GM12878 (cell line): Measurements from ENCODE around the gene WDFY3. TPM values are rescaled to one million over a fixed set of nuclear protein-coding genes. Genes with fewer than 3 reads are reported as not detected.

ENCODE experiments used
- ATAC-seq: fragments of 200-7000 bp; cut with Tn5 transposase; 3 replicates; pipeline ENCODE4 v1.9.1; 2020; ENCODE audit warnings: mild to moderate bottlenecking, moderate library complexity
- BruUV-seq: library from RNA; stranded (reverse); fragments of 400-500 nt; replicated peaks from 2 replicates; lab custom pipeline; 2021; lab: Mats Ljungman, UMichigan
- CTCF ChIA-PET: fragments of 300-600 bp; sonication (Branson Sonifier 250); formaldehyde crosslinking; extraction: SDS; loops from one replicate; lab custom pipeline; 2021; ENCODE audit warnings: inconsistent platforms; lab: Yijun Ruan, JAX
- POLR2A ChIA-PET: fragments of 350-600 bp; formaldehyde crosslinking; extraction: SDS; loops from one replicate; lab custom pipeline; 2021; ENCODE audit warnings: inconsistent platforms; lab: Charles Lee
- RAD21 ChIA-PET: fragments of 300-600 bp; sonication (Branson Sonifier 250); formaldehyde crosslinking; loops from one replicate; lab custom pipeline; 2023; ENCODE audit warnings: antibody characterized with exemption; ENCODE audit not compliant: unreplicated experiment; lab: Charles Lee
- SMC1A ChIA-PET: fragments of 300-600 bp; sonication (Branson Sonifier 250); formaldehyde crosslinking; loops from one replicate; lab custom pipeline; 2023; ENCODE audit not compliant: unreplicated experiment, uncharacterized antibody; lab: Charles Lee
- DNase-seq: peaks from one replicate; pipeline ENCODE4 v3.0.0-alpha.2; 2011; ENCODE audit warnings: low read depth, low spot score
- FAIRE-seq: peaks from 3 replicates; lab custom pipeline; 2011; peaks lifted over from hg19 to GRCh38; lab: Jason Lieb, UNC
- H2AFZ ChIP-seq: 2 replicates; pipeline ENCODE4 v1.6.0; 2011; ENCODE audit warnings: low read depth, low read length, control low read depth; ENCODE audit not compliant: control insufficient read depth
- H3K27ac ChIP-seq: 2 replicates; pipeline ENCODE4 v1.5.1; 2011; ENCODE audit warnings: control low read depth; ENCODE audit not compliant: control insufficient read depth, insufficient read depth
- H3K27me3 ChIP-seq, 2 experiments: replicated peaks in 1 of 2; 2 replicates each; pipeline versions ENCODE4 v1.6.0 to v1.6.1; 2011; ENCODE audit warnings: low read length in 1 of 2; ENCODE audit not compliant: control insufficient read depth in 2 of 2, insufficient read depth in 2 of 2
- H3K36me3 ChIP-seq, 2 experiments: 2 replicates each; pipeline ENCODE4 v1.5.1; 2011; ENCODE audit warnings: low read length in 1 of 2; ENCODE audit not compliant: control insufficient read depth in 2 of 2, insufficient read depth in 2 of 2
- H3K4me1 ChIP-seq: 2 replicates; pipeline ENCODE4 v1.6.1; 2011; ENCODE audit warnings: mild to moderate bottlenecking, low read length, moderate library complexity, mixed read lengths; ENCODE audit not compliant: control insufficient read depth, insufficient read depth
- H3K4me2 ChIP-seq: 2 replicates; pipeline ENCODE4 v1.6.0; 2011; ENCODE audit warnings: control low read depth; ENCODE audit not compliant: control insufficient read depth, insufficient read depth
- H3K4me3 ChIP-seq: fragments of 200-600 bp; sonication (generic); 2 replicates; pipeline ENCODE4 v1.5.1; 2016
- H3K79me2 ChIP-seq: 2 replicates; pipeline ENCODE4 v1.6.0; 2011; ENCODE audit warnings: low read length; ENCODE audit not compliant: control insufficient read depth, insufficient read depth
- H3K9ac ChIP-seq: 2 replicates; pipeline ENCODE4 v1.8.0; 2011; ENCODE audit warnings: low read length, control low read depth, mixed read lengths; ENCODE audit not compliant: control insufficient read depth, insufficient read depth
- H3K9me3 ChIP-seq: replicated peaks from 3 replicates; pipeline ENCODE4 v1.5.1; 2011; ENCODE audit warnings: mild to moderate bottlenecking, low read length; ENCODE audit not compliant: control insufficient read depth, insufficient read depth
- H4K20me1 ChIP-seq: 2 replicates; pipeline ENCODE4 v1.6.0; 2011; ENCODE audit not compliant: control insufficient read depth, insufficient read depth
- IRF3 ChIP-seq: fragments of 450-650 bp; IDR thresholded peaks from 2 replicates; pipeline ENCODE4 v1.6.1; 2014; ENCODE audit warnings: mild to moderate bottlenecking
- RELA ChIP-seq: fragments of 450-650 bp; IDR thresholded peaks from 2 replicates; pipeline ENCODE4 v1.8.0; 2014; ENCODE audit warnings: borderline replicate concordance; ENCODE audit not compliant: partially characterized antibody
- ZNF207 ChIP-seq: fragments of 450-650 bp; IDR thresholded peaks from 2 replicates; pipeline ENCODE4 v1.6.1; 2014; ENCODE audit warnings: antibody characterized with exemption, mild to moderate bottlenecking, borderline replicate concordance
- WGBS: methylation state at CpG from one replicate; pipeline ENCODE4 v1.1.6; 2016; ENCODE audit warnings: low lambda C conversion rate; ENCODE audit not compliant: insufficient replicate concordance, insufficient coverage; ENCODE audit errors: missing lambda C conversion rate; 5-methylcytosine and 5-hydroxymethylcytosine counted together
- in situ Hi-C: fragments of 300-500 bp; cut with MboI; formaldehyde crosslinking; loops from 9 replicates; pipeline ENCODE4 v1.14.3; 2018; ENCODE audit warnings: mixed read lengths
- intact Hi-C: fragments of 100-400 bp; cut with micrococcal nuclease; formaldehyde crosslinking; loops from one replicate; pipeline ENCODE4 v1.14.2; 2022; ENCODE audit not compliant: unreplicated experiment
- polyA plus RNA-seq, 11 experiments: library from polyadenylated mRNA; depleted of rRNA in 4 of 11; unstranded in 6 of 11; stranded (reverse) in 5 of 11; fragments of >200 nt; fragmentation: Nextera tagmentation in 4 of 11; fragmentation: Illumina TruSeq in 1 of 11; extraction: Ambion mirVana in 4 of 11; extraction: Trizol in 1 of 11; gene quantifications; 1 replicate in 1 of 11; 2 replicates in 10 of 11; pipeline versions ENCODE4 v1.2.1 to v1.2.3, GENCODE V29; 2011 to 2016; ENCODE audit warnings: inconsistent platforms in 2 of 11, missing spikeins in 2 of 11, low read depth in 1 of 11
- total RNA-seq, 4 experiments: library from RNA; depleted of rRNA in 3 of 4; stranded (reverse); fragments of >200 nt in 3 of 4; fragmentation: Illumina TruSeq in 1 of 4; extraction: Trizol in 1 of 4; gene quantifications; 2 replicates each; pipeline versions ENCODE4 v1.2.1 to v1.2.3, GENCODE V29; 2013 to 2021
- TF ChIP-seq, protein P1 (sequence below): fragments of 450-650 bp; conservative IDR thresholded peaks from 2 replicates; pipeline ENCODE4 v1.6.1; 2017; ENCODE audit warnings: mild to moderate bottlenecking, moderate library complexity
- TF ChIP-seq, protein P2 (sequence below): fragments of 450-650 bp; IDR thresholded peaks from 2 replicates; pipeline ENCODE4 v1.6.1; 2017; ENCODE audit warnings: mild to moderate bottlenecking, low read depth, inconsistent platforms; ENCODE audit not compliant: poor library complexity, severe bottlenecking

The WDFY3 gene
- total and polyA plus RNA-seq, 10 of the 15 experiments (the other 5 are each of a cell fraction or from before 2014, with no cell fraction given): 0.01 to 0.23 (median 0.12) TPM; not detected in 2

DNA sequence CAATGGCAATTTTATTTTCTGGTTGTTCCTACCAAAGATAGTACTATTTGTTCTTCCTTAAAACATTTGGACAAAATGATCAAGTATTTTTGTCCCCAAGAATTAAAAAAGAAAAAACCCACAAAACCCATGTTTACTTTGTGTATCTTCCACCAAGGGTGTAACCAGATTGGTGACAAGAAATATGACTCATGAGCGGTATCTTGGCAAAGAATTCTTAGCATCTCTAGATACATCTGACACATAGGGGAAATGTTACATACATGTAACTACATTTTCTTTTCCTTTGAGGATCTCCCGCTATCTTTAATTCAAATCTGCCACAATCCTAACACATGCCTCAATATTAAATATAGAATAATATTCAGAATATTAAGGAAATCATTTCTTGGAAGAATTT is 78.7 kb downstream of the WDFY3 start:
- H3K79me2 ChIP-seq: no peaks in the 10 kb centered on the region
- no peaks in the 10 kb centered on the region for H3K9me3 ChIP-seq
- H3K4me3 ChIP-seq: no peak overlapping the region
- TF ChIP-seq ZNF207 (no peak), IRF3 (no peak), RELA (no peak)
- TF ChIP-seq, protein P1, sequence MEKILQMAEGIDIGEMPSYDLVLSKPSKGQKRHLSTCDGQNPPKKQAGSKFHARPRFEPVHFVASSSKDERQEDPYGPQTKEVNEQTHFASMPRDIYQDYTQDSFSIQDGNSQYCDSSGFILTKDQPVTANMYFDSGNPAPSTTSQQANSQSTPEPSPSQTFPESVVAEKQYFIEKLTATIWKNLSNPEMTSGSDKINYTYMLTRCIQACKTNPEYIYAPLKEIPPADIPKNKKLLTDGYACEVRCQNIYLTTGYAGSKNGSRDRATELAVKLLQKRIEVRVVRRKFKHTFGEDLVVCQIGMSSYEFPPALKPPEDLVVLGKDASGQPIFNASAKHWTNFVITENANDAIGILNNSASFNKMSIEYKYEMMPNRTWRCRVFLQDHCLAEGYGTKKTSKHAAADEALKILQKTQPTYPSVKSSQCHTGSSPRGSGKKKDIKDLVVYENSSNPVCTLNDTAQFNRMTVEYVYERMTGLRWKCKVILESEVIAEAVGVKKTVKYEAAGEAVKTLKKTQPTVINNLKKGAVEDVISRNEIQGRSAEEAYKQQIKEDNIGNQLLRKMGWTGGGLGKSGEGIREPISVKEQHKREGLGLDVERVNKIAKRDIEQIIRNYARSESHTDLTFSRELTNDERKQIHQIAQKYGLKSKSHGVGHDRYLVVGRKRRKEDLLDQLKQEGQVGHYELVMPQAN: no peak
- TF ChIP-seq, protein P2, sequence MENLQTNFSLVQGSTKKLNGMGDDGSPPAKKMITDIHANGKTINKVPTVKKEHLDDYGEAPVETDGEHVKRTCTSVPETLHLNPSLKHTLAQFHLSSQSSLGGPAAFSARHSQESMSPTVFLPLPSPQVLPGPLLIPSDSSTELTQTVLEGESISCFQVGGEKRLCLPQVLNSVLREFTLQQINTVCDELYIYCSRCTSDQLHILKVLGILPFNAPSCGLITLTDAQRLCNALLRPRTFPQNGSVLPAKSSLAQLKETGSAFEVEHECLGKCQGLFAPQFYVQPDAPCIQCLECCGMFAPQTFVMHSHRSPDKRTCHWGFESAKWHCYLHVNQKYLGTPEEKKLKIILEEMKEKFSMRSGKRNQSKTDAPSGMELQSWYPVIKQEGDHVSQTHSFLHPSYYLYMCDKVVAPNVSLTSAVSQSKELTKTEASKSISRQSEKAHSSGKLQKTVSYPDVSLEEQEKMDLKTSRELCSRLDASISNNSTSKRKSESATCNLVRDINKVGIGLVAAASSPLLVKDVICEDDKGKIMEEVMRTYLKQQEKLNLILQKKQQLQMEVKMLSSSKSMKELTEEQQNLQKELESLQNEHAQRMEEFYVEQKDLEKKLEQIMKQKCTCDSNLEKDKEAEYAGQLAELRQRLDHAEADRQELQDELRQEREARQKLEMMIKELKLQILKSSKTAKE: no peak
- RAD21 ChIA-PET: no interaction called here
- in situ Hi-C loops: no loop called here
- CTCF ChIA-PET: no interaction called here
- H3K4me2 ChIP-seq: no peak overlapping the region
- no TSS peak for BruUV-seq
- H3K27ac ChIP-seq: no peak overlapping the region
- DNase-seq (no peak), ATAC-seq (no peak), FAIRE-seq (no peak)
- no peaks in the 10 kb centered on the region for H3K27me3 ChIP-seq
- POLR2A ChIA-PET: no interaction called here
- H3K36me3 ChIP-seq: no peaks in the 10 kb centered on the region
- H4K20me1 ChIP-seq: no peaks in the 10 kb centered on the region
- SMC1A ChIA-PET: interaction anchor here (1.4 kb wide), 1 partner anchor 12 kb away, joined by 3 read pairs; no protein-coding TSS in a partner anchor
- no peaks in the 10 kb centered on the region for H3K4me1 ChIP-seq
- H3K9ac ChIP-seq: no peak overlapping the region
- intact Hi-C loops: no loop called here
- 81% methylated on average over 2 of the region's 2 CpGs for WGBS
- H2AFZ ChIP-seq: no peak overlapping the region
